Embryonic facial prominence (tissue), 1 donor: Measurements from ENCODE around the gene MFN2.
"Not testable (repeated sequence)": the region's sequence is repeated elsewhere in the genome, so short reads cannot be mapped to it uniquely, and the experiment has no call there.

Experiments
- DNase-seq: peaks from one replicate; pipeline ENCODE4 v3.0.0-alpha.2; 2016; ENCODE audit errors: extremely low spot score

MFN2 gene

DNA sequence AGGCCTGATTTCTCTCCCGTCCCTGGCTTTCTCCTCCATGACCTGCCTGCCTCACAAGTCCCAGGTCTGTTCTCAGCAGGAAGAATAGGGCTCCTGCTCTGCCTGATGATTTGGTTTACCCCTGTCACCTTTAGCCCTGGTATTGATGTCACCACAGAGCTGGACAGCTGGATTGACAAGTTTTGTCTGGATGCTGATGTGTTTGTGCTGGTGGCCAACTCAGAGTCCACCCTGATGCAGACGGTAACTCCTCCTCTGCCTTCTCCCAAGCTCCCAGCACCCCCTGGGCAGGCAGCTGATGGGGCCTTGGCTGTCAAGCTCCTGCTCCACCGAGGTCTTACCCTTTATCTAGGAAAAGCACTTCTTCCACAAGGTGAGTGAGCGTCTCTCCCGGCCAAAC, 18.4 kb downstream of the MFN2 start:
- no peak for DNase-seq

DNA sequence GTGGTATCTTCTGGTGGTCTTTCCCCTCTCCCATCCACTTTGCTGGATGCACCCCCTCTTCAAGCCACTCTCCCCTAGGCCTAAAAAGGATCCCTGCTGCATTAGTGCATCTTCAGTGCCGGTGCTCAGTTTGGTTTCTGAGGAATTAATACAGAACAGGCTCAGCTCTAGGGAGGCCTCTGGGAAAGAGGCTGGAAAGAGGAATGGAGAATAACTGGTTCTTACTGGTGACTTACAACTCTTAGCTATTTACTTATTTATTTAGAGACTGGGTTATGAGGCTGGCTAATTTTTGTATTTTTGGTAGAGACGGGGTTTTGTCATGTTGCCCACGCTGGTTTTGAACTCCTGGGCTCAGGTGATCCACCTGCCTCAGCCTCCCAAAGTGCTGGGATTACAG, 19.0 kb downstream of the MFN2 start:
- no peak for DNase-seq

- no peak for DNase-seq
Measured at GRCh38 chr1:12001249-12001917, 21.1 kb downstream of the MFN2 start.

DNA sequence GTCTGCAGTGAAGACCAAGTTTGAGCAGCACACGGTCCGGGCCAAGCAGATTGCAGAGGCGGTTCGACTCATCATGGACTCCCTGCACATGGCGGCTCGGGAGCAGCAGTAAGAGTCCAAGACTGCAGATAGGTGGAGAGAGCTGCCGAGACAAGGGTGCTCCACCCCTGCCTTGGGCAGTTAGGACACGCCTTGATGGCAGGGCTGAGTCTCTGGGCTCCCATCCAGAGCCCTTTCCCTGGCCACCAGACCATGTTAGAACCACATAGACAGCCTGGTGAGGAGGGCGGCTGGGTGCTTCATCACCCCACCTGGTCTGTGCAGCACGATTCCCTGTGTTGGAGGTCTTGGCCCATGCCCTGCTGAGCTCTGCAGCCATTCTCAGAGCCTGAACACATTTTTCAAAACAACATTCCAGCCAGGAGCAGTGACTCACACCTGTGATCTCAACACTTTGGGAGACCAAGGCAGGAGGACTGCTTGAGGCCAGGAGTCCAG, 21.8 kb downstream of the MFN2 start:
- no peak for DNase-seq

GRCh38 chr1:12003762-12004161, 23.5 kb downstream of the MFN2 start:
- DNase-seq = no peak

DNA sequence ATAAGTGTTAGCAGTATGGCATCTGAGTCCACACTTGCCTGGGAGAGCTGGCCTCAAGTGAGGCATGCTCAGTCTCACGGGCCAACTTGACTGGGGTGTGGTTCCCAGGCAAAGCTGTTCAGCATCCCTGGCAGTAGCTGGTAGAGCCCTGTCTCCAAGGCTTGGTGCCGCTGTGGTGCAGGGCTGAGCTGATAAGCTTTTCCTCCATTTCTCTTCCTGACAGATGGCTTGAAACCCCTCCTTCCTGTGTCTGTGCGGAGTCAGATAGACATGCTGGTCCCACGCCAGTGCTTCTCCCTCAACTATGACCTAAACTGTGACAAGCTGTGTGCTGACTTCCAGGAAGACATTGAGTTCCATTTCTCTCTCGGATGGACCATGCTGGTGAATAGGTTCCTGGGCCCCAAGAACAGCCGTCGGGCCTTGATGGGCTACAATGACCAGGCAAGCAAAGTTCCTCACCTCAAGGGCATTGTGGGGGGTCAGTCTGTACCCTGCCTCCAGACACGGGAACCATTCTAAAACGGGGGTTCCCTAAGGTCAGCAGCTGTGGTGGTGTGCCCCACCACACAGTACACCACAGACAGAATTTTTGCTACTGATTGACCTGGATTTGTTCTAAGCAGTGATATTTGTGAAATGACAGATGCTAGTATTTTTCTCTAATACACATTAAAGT, 25.4 kb downstream of the MFN2 start:
- DNase-seq = no peak

DNA sequence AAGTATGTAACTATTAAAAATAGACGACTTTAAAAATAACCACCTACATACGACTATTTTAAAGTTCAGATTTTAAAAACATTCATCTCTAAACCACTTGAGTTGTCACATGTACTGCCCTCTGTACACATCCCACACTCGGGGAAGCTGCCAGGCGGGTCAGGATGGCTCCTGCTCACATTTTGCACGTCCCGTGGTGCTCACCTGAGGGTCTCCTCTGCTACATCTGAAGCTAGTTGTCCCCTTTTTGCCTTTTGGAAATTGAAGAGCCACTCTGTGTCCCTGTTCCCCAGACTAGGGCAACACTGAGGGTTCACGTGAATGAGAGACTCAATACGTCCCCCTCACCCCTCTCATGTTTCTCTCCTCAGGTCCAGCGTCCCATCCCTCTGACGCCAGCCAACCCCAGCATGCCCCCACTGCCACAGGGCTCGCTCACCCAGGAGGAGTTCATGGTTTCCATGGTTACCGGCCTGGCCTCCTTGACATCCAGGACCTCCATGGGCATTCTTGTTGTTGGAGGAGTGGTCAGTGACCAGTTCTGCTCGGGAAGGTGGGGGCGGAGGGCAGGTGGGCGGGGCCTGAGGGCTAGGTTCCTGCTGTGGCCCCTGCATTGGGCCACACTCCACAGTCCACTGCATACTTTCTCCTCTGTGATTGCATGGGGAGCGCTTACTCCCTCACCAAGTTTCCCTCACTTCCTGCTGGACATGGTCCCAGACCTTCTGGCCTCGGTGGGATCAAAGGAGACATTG, 26.1 kb downstream of the MFN2 start:
- DNase-seq = no peak

DNA sequence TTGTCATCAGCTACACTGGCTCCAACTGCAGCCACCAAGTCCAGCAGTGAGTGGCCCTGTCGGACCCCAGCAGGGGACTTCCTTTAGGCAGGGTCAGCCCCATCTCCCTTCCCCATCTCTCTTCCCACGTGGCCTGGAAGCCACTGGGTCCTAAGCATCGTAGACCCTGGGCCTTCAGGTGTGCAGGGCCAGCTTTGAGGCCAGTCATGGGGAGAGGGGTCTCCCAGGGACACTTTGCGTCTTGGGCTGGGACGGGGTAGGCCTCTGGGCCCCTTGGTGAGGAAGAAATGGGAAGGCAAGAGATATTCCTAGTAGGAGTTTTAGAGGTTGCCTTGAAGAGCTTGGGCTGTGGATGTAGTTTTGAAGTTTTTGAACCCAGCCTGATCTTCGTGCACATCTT, 27.0 kb downstream of the MFN2 start:
- DNase-seq = no peak

- DNase-seq = not testable (repeated sequence)
Measured at GRCh38 chr1:12008355-12008754, 28.1 kb downstream of the MFN2 start.

- no peak for DNase-seq
Measured at GRCh38 chr1:12009318-12009947, 29.2 kb downstream of the MFN2 start.

DNA sequence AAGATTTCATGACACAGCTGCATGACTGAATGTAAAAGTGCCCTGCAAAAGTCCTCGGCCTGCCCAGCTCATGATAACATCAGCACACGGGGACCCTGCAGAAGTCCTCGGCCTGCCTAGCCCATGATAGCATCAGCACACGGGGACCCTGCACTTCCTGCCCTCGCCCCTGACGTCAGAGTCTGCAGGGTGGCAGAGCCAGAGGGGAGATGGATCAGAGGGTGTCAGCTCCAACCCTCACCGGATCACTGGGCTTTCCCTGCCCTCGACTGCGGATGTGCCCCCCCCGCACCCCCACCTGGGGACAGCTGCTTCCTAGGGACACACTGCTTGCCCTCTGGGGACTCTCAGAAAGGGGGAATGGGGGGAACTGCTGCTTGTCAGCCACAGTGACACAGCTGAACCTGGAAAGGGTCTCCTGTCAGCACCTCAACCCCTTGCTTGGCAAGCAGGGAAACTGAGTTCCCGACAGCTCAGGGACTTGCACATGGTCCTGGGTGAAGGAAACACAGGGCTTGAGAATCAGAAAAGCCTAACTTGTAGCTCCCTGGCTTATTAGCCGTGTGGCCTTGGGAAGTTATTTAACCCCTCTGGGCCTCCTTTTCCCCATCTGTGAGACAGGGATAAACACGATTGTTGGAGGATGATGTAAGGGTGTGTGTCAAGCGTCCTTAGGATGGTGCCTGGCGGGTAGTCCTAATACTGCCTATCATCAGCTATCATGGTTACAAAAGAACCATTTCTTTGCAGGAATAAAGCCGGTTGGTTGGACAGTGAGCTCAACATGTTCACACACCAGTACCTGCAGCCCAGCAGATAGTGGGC, 30.7 kb downstream of the MFN2 start:
- DNase-seq = no peak

DNA sequence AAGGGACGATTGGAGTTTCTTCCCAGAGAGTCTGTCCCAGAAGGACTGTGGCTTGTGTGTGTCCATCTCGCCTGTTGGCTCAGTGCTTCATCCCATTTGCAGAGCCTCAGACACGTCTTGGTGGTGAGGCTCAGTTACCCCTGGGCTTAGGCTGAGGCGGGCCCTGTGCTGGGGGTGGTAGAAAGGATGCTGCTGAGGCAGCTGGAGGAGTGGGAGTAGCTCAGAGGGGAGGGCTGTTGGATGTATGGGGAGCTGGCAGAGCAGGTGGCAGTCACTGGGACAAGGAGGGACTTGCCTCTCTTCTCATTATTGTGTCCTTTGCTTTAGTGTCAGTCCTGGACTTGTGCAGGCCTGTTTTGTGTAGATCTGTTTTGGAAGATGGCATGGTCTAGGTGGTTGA, 31.8 kb downstream of the MFN2 start:
- no peak for DNase-seq

- no peak for DNase-seq
Measured at GRCh38 chr1:12012560-12013316, 32.5 kb downstream of the MFN2 start.

- DNase-seq = no peak
Measured at GRCh38 chr1:12014141-12014991, 34.1 kb downstream of the MFN2 start.

DNA sequence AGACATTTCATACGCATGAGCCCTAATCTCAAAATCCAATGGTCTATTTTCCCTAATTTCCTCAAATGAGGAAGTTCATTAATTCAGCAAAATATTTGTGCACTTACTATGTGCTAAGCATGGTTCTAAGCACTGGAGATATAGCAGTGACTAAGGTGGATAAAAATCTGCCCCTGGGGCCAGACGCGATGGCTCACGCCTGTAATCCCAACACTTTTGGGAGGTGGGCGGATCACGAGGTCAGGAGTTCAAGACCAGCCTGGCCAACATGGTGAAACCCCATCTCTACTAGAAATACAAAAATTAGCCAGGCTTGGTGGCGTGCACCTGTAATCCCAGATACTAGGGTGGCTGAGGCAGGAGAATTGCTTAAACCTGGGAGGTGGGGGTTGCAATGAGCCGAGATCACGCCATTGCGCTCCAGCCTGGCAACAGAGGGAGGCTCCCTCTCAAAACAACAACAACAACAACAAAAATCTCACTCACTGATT, 34.8 kb downstream of the MFN2 start:
- no peak for DNase-seq

DNA sequence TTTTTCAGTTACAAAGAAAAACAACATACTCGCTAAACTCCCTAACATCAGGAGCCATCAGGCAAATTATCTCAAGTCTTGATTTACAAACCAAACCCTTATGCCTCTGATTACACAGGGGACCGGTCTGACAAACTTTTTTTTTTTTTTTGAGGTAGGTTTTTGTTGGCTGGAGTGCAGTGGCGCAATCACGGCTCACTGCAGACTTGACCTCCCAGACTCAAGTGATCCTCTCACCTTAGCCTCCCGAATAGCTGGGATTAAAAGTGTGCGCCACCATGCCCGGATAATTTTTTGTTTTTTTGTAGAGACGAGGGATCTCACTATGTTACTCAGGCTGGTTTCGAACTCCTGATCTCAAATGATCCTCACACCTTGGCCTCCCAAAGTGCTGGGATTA, 35.3 kb downstream of the MFN2 start:
- DNase-seq = no peak

- no peak for DNase-seq
Measured at GRCh38 chr1:12016182-12016581, 35.9 kb downstream of the MFN2 start.

- DNase-seq = no peak
Measured at GRCh38 chr1:12019858-12020509, 39.7 kb downstream of the MFN2 start.

GRCh38 chr1:12021616-12022015, 41.4 kb downstream of the MFN2 start:
- DNase-seq = no peak
